LHCN-M2 (cell line): ENCODE results near the gene DSC1. TPM values are rescaled to one million over a fixed set of nuclear protein-coding genes. Genes with fewer than 3 reads are reported as not detected.
"Not testable (repeated sequence)": the region's sequence is repeated elsewhere in the genome, so short reads cannot be mapped to it uniquely, and the experiment has no call there.

Experiments used
- DNase-seq: peaks from one replicate; pipeline ENCODE4 v3.0.0-alpha.2; 2012; ENCODE audit warnings: low read depth
- total RNA-seq: library from RNA; depleted of rRNA; stranded (reverse); fragments of >200 nt; gene quantifications from 2 replicates; pipeline ENCODE4 v1.2.3, GENCODE V29; 2014

Gene DSC1
- total RNA-seq, 1 experiment from 2014 or later = not detected

GRCh38 chr18:31171144-31171839 lies 8.6 kb upstream of the DSC1 start:
- DNase-seq = no peak

DNA sequence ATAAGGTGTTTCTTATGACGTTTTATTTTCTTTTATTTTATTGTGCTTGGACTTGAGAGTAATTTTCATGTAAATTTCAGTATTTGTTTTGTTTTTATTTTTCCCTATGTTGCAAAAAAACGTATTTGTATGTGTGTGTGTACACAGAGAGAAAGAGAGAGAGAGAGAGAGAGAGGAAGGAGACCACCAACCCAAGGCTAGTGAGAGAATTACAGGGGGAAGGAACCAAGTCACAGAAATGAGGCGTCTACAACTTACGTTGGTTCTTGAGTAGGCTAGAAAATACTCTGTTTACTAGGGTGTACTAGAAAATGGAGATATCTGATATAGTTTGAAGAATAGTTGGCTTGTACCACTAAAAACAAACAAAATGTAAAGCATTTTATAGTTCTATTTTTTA lies 7.7 kb upstream of the DSC1 start:
- no peak for DNase-seq

GRCh38 chr18:31162419-31162793 lies 250 bp downstream of the DSC1 start:
- DNase-seq = no peak

DNA sequence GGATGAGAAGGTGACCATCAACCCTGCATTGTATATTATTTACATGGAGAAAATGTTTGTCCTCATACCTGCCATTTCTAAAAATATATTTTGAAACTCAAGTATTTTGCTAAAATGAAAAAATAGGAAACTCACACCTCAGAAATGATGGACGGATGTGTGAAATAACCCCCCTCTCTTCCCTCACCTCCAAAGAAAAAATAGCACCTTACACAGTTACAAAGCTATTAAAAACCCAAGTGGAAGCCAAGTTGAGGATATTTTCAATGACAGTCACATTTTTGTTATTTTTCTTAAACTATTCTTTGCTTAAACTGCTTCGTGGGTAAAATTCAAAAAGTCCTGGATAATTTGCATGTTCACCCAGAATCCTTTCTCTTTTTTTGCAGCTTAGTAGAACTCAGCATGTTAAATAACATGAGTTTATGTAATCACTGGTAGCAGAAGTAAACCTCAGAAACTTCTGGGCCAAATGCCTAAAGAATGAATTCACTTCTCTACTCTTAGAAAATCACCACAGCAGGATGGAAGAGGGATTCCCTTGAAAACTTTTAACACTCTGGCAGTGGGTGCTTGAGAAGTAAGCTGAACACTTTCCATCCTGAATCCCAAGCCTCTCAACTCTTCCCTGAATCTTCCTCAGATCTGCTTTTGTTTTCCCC lies 768 bp downstream of the DSC1 start:
- DNase-seq = no peak

- no peak for DNase-seq
These were observed 5.6 kb downstream of the DSC1 start for GRCh38 chr18:31156821-31157763.

DNA sequence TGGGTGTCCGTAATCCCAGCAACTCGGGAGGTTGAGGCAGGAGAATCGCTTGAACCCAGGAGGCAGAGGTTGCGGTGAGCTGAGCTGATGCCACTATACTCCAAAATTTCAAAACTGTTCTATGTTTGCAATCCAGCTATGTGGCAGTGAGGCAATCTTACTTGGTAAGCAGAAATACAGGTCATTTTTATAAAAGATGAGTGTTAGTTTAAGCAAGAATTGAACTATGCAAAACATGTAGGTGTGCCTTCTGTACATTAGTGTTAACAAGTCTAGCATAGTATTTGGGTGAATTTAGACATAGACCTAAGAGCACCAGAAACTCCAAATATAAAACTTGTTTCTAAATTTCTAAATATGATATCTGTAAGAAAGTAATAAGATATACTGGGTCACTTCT lies 7.2 kb downstream of the DSC1 start:
- no peak for DNase-seq

- DNase-seq = no peak
These were observed 8.5 kb downstream of the DSC1 start for GRCh38 chr18:31154181-31154580.

DNA sequence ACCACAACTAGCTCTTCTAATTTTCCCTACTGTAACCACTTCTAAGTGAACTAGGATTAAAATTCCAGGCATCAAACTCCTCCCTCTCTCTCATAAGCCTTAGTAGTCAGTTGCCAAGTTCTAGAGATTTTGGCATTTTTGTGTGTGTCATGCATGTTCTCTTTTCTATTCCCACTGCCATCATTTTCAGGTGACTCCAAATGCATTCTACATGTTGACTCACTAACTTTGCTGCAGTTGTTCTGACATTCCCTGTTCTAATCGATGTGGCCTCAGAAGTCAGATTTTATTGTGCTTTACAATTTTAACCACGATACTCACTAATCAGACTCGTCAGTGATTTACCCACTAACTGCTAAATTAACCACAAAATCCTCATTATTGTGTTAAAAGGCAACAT lies 13.3 kb downstream of the DSC1 start:
- no peak for DNase-seq

DNA sequence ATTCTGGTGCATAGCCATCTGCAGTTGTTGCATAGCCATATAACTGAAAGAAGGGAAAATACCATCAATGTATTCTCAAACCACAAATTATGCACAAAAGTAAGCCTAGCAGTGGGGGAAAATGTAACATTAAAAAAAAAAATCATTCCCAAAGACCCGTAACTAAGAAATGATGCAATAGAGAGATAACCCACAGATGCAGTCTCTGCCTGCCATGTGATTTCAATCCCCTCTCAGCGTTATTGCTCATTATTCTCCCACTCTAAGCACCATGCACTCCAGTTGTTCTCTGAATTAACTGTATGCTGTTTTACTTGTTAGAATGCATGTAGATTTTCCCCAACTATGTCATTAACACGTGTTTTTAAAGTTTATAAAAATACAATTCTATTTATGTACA lies 14.1 kb downstream of the DSC1 start:
- DNase-seq = no peak

GRCh38 chr18:31146809-31147208 lies 15.8 kb downstream of the DSC1 start:
- DNase-seq = no peak

- DNase-seq = no peak
These were observed 19.6 kb downstream of the DSC1 start for GRCh38 chr18:31143025-31143424.

GRCh38 chr18:31138709-31139108 lies 23.9 kb downstream of the DSC1 start:
- no peak for DNase-seq

DNA sequence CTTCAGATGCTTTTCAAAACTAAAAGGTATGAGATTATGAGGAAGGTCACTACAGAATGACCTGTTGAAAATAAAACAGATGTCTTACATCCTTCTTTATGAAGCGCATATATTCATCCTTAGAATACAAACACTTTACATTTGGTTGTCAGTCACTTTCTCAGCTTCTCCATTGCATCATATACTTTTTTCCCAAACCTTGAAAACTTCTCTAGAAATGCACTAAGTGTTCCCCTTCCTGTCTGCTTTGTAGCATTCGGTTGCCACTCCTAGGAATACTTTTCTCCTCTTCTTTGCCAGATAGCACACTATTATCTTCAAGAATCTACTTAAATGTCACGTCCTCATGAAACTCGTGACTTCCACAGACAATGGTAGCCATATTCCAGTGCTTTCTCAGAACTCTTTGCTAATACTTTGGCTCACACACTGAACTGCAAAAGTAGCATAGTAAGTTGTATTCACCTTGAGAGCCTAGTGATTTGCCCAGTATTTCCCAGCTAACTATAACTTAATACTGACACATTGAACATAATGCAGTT lies 27.6 kb downstream of the DSC1 start:
- no peak for DNase-seq

GRCh38 chr18:31129398-31130115 lies 33.1 kb downstream of the DSC1 start:
- DNase-seq = no peak

GRCh38 chr18:31125878-31126277 lies 36.8 kb downstream of the DSC1 start:
- no peak for DNase-seq

- DNase-seq = not testable (repeated sequence)
These were observed 39.5 kb downstream of the DSC1 start for GRCh38 chr18:31123125-31123524.

DNA sequence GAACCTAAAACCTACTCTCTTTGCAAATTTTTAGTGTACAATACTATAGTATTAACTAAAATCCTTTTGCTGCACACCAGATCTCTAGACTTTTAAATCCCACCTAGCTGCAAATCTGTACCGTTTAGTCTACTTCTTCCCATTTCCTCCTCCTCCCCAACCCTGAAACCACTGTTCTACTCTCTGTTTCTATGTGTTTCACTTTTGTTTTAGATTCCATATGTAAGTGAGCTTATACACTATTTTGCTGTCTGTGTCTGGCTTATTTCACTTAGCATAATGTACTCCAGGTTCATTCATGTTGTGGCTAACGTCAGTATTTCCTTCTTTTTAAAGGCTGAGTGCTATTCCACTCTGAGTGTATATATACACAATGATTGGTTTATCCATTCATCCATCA lies 42.1 kb downstream of the DSC1 start:
- DNase-seq = no peak

DNA sequence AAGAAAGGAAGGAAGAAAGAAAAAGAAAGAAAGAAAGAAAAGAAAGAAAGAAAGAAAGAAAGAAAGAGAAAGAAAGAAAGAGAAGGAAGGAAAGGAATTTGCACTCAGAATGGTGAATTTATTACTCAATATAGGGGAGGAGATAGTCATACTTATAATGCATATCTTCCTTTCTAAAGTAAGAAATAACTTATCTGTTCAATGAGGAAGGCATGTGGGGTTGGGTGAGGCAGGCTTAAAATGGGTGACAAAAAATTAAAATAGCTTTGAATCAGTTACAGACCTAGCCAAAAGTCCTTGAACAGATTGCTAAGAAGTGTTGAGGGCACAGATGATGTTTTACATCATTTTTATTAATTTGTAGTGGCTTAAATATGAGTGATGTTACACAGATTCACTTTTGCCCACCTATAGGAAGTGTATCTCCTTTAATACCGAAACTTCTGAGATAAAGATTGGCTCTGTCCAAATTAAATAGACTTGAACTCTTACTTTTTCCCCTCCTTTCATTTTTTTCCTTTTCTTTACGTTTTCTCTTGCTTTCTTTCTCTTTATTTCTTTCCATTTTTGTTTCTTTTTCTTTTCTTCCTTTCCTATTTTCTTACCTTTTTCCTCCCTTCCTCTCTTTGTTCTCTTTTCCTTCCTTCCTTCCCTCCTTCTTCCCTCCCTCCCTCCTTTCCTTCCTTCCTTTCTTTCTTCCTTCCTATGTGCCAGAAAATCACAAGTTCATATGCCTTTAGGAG lies 45.6 kb downstream of the DSC1 start:
- DNase-seq = no peak

DNA sequence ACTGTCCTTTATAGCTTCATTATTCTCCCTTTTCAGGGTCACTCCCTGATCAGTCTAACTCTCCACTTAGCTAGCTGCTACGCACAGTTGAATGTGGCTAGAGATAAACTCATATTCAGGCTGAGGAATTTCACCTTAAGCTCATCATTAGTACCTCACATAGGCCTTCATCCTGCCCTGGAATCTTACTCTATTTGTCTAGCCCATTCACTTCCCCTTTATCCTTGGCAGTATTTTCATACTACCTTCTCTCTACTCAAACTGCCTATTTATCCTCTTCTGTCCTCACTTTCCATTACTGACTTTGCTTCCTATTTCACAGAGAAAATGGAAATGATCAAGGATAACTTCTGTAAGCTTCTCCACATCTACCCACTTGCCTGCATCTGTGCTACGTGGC lies 49.9 kb downstream of the DSC1 start:
- DNase-seq = no peak

- no peak for DNase-seq
These were observed 56.9 kb downstream of the DSC1 start for GRCh38 chr18:31105733-31106132.

DNA sequence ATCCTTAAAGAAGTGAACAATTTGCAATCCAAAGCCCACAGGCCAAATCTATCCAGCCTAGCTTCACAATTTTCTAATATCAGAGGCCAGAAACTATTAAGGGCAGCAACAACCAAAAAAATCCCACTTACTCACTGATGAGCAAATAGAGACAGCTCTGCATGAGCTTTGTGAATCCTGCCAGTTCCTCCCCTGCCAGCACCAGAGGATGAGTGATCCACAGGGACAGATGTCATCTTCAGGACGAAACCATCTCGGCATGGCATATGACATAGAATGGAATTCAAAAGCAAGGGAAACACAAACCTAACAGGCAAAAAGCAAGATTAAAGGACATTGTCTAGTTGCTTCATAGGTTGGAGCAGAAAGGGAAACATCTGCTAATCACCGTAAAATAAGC lies 58.2 kb downstream of the DSC1 start:
- no peak for DNase-seq
